K562 (cell line): ENCODE measurements around the gene RDH16. TPM values are rescaled to one million over a fixed set of nuclear protein-coding genes. Genes with fewer than 3 reads are reported as not detected.
A peak's percentile ranks its signal among the peaks of the same experiment; 100 is the strongest.

ENCODE experiments used
- CGGBP1 ChIP-seq: fragments of 250-450 bp; sonication (Bioruptor Pico); IDR thresholded peaks from 2 replicates; pipeline ENCODE4 v1.9.0; 2021; ENCODE audit warnings: mild to moderate bottlenecking
- CHD4 ChIP-seq: fragments of 200-600 bp; sonication (generic); IDR thresholded peaks from 3 replicates; pipeline ENCODE4 v1.6.1; 2012; ENCODE audit warnings: low read depth, mild to moderate bottlenecking, mixed read lengths, low read length, inconsistent platforms; ENCODE audit not compliant: insufficient read depth, insufficient replicate concordance, poor library complexity, severe bottlenecking
- DACH1 ChIP-seq: fragments of 450-650 bp; IDR thresholded peaks from 2 replicates; pipeline ENCODE4 v1.6.1; 2018; ENCODE audit not compliant: partially characterized antibody
- E2F3 ChIP-seq: fragments of 250-450 bp; sonication (Bioruptor Pico); IDR thresholded peaks from 2 replicates; pipeline ENCODE4 v1.4.0; 2020; ENCODE audit warnings: mild to moderate bottlenecking
- FOXM1 ChIP-seq, 2 experiments: fragments of 450-650 bp in 1 of 2; sonication (generic) in 1 of 2; formaldehyde crosslinking in 1 of 2; IDR thresholded peaks; 2 replicates each; pipeline versions ENCODE4 v1.6.1 to v1.9.0; 2017 to 2022; ENCODE audit warnings: low read depth in 2 of 2, mild to moderate bottlenecking in 2 of 2, missing genetic modification reagents in 1 of 2, moderate library complexity in 1 of 2
- GTF2B ChIP-seq: IDR thresholded peaks from 2 replicates; pipeline ENCODE4 v1.6.1; 2011; ENCODE audit not compliant: insufficient read length; ENCODE audit errors: extremely low read depth
- GTF2E2 ChIP-seq: fragments of 200-800 bp; sonication (Bioruptor generic); IDR thresholded peaks from 2 replicates; pipeline ENCODE4 v1.6.1; 2016; ENCODE audit warnings: missing genetic modification characterization, missing compliant biosample characterization
- HNRNPUL1 ChIP-seq: fragments of 200-400 bp; formaldehyde crosslinking; IDR thresholded peaks from 2 replicates; pipeline ENCODE4 v1.6.1; 2017; ENCODE audit warnings: low read length
- KDM2B ChIP-seq: fragments of 250-450 bp; sonication (Bioruptor Pico); IDR thresholded peaks from 2 replicates; pipeline ENCODE4 v1.8.0; 2021; ENCODE audit warnings: mild to moderate bottlenecking, moderate library complexity
- NKRF ChIP-seq: fragments of 450-650 bp; IDR thresholded peaks from 2 replicates; pipeline ENCODE4 v1.6.1; 2016; ENCODE audit warnings: borderline replicate concordance
- PHF20 ChIP-seq: fragments of 450-650 bp; IDR thresholded peaks from 2 replicates; pipeline ENCODE4 v1.6.1; 2018; ENCODE audit not compliant: partially characterized antibody
- POLR3G ChIP-seq: IDR thresholded peaks from 2 replicates; pipeline ENCODE4 v1.6.1; 2011; ENCODE audit not compliant: insufficient read length, insufficient replicate concordance; ENCODE audit errors: extremely low read depth
- RBM15 ChIP-seq: fragments of 200-400 bp; formaldehyde crosslinking; IDR thresholded peaks from 2 replicates; pipeline ENCODE4 v1.6.1; 2018; ENCODE audit warnings: mild to moderate bottlenecking, low read length, moderate library complexity; ENCODE audit not compliant: insufficient read depth
- RFX1 ChIP-seq: fragments of 450-650 bp; IDR thresholded peaks from 2 replicates; pipeline ENCODE4 v1.6.1; 2016; ENCODE audit warnings: mild to moderate bottlenecking, moderate library complexity
- SMARCC2 ChIP-seq: fragments of 450-650 bp; IDR thresholded peaks from 2 replicates; pipeline ENCODE4 v1.6.1; 2017; ENCODE audit warnings: antibody characterized with exemption, moderate library complexity, mild to moderate bottlenecking, low read depth
- SP2 ChIP-seq: IDR thresholded peaks from 2 replicates; pipeline ENCODE4 v1.6.1; 2011; ENCODE audit warnings: mild to moderate bottlenecking, low read depth, low read length, moderate library complexity; ENCODE audit not compliant: poor library complexity, severe bottlenecking; ENCODE audit errors: extremely low read depth
- TCF15 ChIP-seq: fragments of 250-450 bp; sonication (Bioruptor Pico); IDR thresholded peaks from 2 replicates; pipeline ENCODE4 v1.8.0; 2022; ENCODE audit warnings: moderate library complexity, mild to moderate bottlenecking, inconsistent platforms
- ZBTB9 ChIP-seq: fragments of 450-650 bp; formaldehyde crosslinking; IDR thresholded peaks from 2 replicates; pipeline ENCODE4 v1.4.0; 2020; ENCODE audit warnings: mild to moderate bottlenecking, moderate library complexity
- ZEB2 ChIP-seq: fragments of 450-650 bp; IDR thresholded peaks from 2 replicates; pipeline ENCODE4 v1.6.1; 2016
- ZNF197 ChIP-seq: fragments of 200-800 bp; sonication (Bioruptor generic); IDR thresholded peaks from 2 replicates; pipeline ENCODE4 v1.6.1; 2016; ENCODE audit warnings: low read depth, missing genetic modification characterization, missing compliant biosample characterization
- ZNF445 ChIP-seq: fragments of 250-450 bp; sonication (Bioruptor Pico); IDR thresholded peaks from 2 replicates; pipeline ENCODE4 v1.4.0; 2020; ENCODE audit warnings: low read depth, mild to moderate bottlenecking, moderate library complexity
- ZNF511 ChIP-seq: sonication (generic); formaldehyde crosslinking; IDR thresholded peaks from 2 replicates; pipeline ENCODE4 v1.8.0; 2022; ENCODE audit warnings: mild to moderate bottlenecking, missing genetic modification reagents
- ZNF584 ChIP-seq: fragments of 200-800 bp; sonication (Bioruptor generic); IDR thresholded peaks from 2 replicates; pipeline ENCODE4 v1.6.1; 2016; ENCODE audit warnings: low read depth, mild to moderate bottlenecking, missing genetic modification characterization, missing compliant biosample characterization
- polyA plus RNA-seq, 8 experiments: library from polyadenylated mRNA; depleted of rRNA in 4 of 8; stranded (reverse) in 5 of 8; unstranded in 3 of 8; fragments of >200 nt; fragmentation: Nextera tagmentation in 2 of 8; fragmentation: Illumina TruSeq in 1 of 8; extraction: Ambion mirVana in 2 of 8; extraction: Trizol in 1 of 8; gene quantifications; 2 replicates each; pipeline versions ENCODE4 v1.2.1 to v1.2.3, GENCODE V29; 2011 to 2014; ENCODE audit warnings: inconsistent platforms in 1 of 8, missing spikeins in 1 of 8
- total RNA-seq, 7 experiments: library from RNA; depleted of rRNA in 6 of 7; stranded (reverse); fragments of >200 nt in 6 of 7; fragmentation: Illumina TruSeq in 2 of 7; extraction: Trizol in 2 of 7; gene quantifications; 2 replicates each; pipeline versions ENCODE4 v1.2.1 to v1.2.3, GENCODE V29; 2011 to 2021; ENCODE audit warnings: low replicate concordance in 1 of 7

RDH16 gene
- total and polyA plus RNA-seq, 9 of the 15 experiments (the other 6 are each of a cell fraction or from before 2014, with no cell fraction given), result 0.11 to 0.52 (median 0.22) TPM; not detected in 1

GRCh38 chr12:56988207-56988739 is 30.9 kb upstream of the RDH16 start (continued):
- TF ChIP-seq ZNF511 (CRISPR knock-in tag), result no peak
- peak; percentile 96 for TF ChIP-seq SMARCC2
- no peak for TF ChIP-seq HNRNPUL1
- no peak for TF ChIP-seq CHD4
- TF ChIP-seq ZNF197 (CRISPR knock-in tag), result peak; percentile 79
- TF ChIP-seq NKRF, result no peak; the same call in 1 of the 2 replicates
- no peak for TF ChIP-seq RBM15
- TF ChIP-seq E2F3, result 0 out of 2 replicates have a peak, but pooled peaks have one; percentile 39
- 0 out of 2 replicates have a peak, but pooled peaks have one; percentile 44 for TF ChIP-seq CGGBP1 (CRISPR knock-in tag)
- TF ChIP-seq ZNF584 (CRISPR knock-in tag), result peak; percentile 89; the same call in 1 of the 2 replicates
- no peak for TF ChIP-seq ZNF445 (CRISPR knock-in tag)
- peak; percentile 82 for TF ChIP-seq DACH1
- no peak for TF ChIP-seq POLR3G
- peak; percentile 93 for TF ChIP-seq FOXM1 (IDR thresholded peaks at IDR 0.05; ENCODE audit: low read depth)
- no peak for TF ChIP-seq FOXM1 (CRISPR knock-in tag; IDR thresholded peaks at IDR 0.05; ENCODE audit: low read depth)
- TF ChIP-seq RFX1, result peak; percentile 39
- no peak for TF ChIP-seq SP2
- no peak for TF ChIP-seq ZBTB9 (CRISPR knock-in tag)
- peak; percentile 61; the same call in 1 of the 2 replicates for TF ChIP-seq GTF2E2 (tag)
- no peak for TF ChIP-seq PHF20
- TF ChIP-seq KDM2B, result no peak
- no peak for TF ChIP-seq GTF2B
- no peak for TF ChIP-seq TCF15 (CRISPR knock-in tag)
- TF ChIP-seq ZEB2, result peak; percentile 95
